Measurements from ENCODE around the gene DBH. TPM values are rescaled to one million over a fixed set of nuclear protein-coding genes. Genes with fewer than 3 reads are reported as not detected.
A peak's percentile ranks its signal among the peaks of the same experiment; 100 is the strongest.
"Not testable (repeated sequence)": the region's sequence is repeated elsewhere in the genome, so short reads cannot be mapped to it uniquely, and the experiment has no call there.

DBH gene
- total and polyA plus RNA-seq, 5 donors: 0.05 to 0.14 (median 0.09) TPM; not detected in 2

- DNase-seq: peak in 1 of 3 donors; percentile 47
- WGBS: 92% methylated on average over 17 of the region's 17 CpGs
These were observed 34.3 kb downstream of the DBH start for GRCh38 chr9:133670466-133670865.

DNA sequence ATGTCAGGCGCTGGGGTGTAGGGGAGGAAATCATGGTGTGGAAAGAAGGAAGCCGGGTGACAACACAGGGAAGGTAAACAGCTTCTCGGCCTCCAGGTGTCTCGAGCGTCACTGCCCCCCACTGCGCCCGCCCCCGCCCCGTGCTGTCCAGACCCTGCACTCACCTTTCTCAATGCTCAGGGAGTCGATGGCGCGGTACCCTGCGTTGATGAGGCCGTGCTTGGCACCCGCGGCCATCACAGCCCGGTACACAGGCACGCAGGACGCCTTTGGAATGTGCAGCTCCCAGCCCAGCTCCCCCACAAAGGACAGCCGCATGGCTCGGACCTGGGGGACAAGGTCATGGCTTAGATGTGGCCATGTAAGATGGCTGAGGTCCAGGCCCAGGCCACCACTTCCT is 35.2 kb downstream of the DBH start:
- 97% methylated on average over 21 of the region's 21 CpGs for WGBS
- no peaks in the 10 kb centered on the region for H3K9me3 ChIP-seq (ENCODE audit: control insufficient read depth, low read length)
- no peaks in the 10 kb centered on the region for H3K4me1 ChIP-seq (ENCODE audit: control insufficient read depth, insufficient read depth, low read length)
- no peaks in the 10 kb centered on the region for H3K27me3 ChIP-seq (ENCODE audit: control insufficient read depth, insufficient read depth)
- intact Hi-C loops (cut with DNase I): loop anchor here in 1 of 4 donors (10.0 kb wide), 1 partner anchor 77 kb away; no protein-coding TSS in a partner anchor
- ATAC-seq (no peak), DNase-seq (peak in 1 of 3 donors; percentile 22)
- no peak overlapping the region for H3K4me3 ChIP-seq (ENCODE audit: low read length)
- H3K27ac ChIP-seq (ENCODE audit: low read length): no peak overlapping the region

More at GRCh38 chr9:133670466-133670865, 34.3 kb downstream of the DBH start:
- Histone ChIP-seq H3K4me1 (ENCODE audit: control insufficient read depth, insufficient read depth, low read length) (no peaks in the 10 kb centered on the region), H3K4me3 (ENCODE audit: low read length) (no peak overlapping the region), H3K9me3 (ENCODE audit: control insufficient read depth, low read length) (no peaks in the 10 kb centered on the region), H3K27me3 (ENCODE audit: control insufficient read depth, insufficient read depth) (no peaks in the 10 kb centered on the region), H3K27ac (ENCODE audit: low read length) (no peak overlapping the region)
- intact Hi-C loops (cut with DNase I): loop anchor here in 1 of 4 donors (10.0 kb wide), 1 partner anchor 76 kb away; no protein-coding TSS in a partner anchor
- no peak for ATAC-seq

DNA sequence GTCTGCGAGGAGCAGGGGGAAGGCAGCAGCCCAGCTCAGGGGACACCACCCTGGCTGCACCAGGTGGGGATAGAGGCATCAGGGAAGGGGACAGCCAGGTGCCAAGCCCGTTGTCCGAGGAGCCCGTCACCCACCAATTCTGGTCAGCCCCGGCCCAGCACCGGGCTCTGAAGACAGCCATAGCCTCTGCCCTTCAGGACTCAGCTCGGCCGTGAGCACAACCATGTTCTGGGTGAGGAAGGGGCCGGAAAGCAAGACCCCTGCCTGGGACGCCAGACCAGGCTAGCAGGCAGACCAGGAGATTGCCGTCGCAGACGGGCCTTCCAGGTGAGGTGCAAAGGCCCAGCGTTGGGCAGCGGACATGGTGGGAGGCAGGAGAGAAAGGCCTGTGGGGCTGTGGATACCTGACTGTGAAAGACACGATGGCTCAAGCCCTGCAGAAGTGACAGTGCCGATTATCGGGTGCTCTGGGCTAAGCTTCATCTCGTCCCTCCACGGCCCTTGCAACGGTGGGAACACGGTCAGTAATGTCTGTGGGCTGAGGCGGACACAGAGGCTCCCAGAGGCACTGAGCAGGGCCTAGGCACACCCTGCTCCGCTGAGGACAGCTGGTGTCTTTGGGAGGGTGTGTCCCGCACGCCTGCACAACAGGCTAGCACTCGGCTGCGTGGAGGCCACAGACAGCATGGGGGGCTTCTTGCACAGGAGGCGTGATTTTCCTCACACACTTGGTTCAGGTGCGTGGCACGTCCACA is 36.5 kb downstream of the DBH start:
- intact Hi-C loops (cut with DNase I): loop anchor here in 1 of 4 donors (10.0 kb wide), 1 partner anchor 78 kb away; no protein-coding TSS in a partner anchor
- Histone ChIP-seq H3K4me3 (ENCODE audit: low read length) (no peak overlapping the region), H3K27me3 (ENCODE audit: control insufficient read depth, insufficient read depth) (no peaks in the 10 kb centered on the region), H3K4me1 (ENCODE audit: control insufficient read depth, insufficient read depth, low read length) (no peaks in the 10 kb centered on the region), H3K27ac (ENCODE audit: low read length) (no peak overlapping the region), H3K9me3 (ENCODE audit: control insufficient read depth, low read length) (no peaks in the 10 kb centered on the region)
- no peak for ATAC-seq
- peak; percentile 9 to 45 (median 45) for DNase-seq
- 92% methylated on average over 31 of the region's 31 CpGs for WGBS

DNA sequence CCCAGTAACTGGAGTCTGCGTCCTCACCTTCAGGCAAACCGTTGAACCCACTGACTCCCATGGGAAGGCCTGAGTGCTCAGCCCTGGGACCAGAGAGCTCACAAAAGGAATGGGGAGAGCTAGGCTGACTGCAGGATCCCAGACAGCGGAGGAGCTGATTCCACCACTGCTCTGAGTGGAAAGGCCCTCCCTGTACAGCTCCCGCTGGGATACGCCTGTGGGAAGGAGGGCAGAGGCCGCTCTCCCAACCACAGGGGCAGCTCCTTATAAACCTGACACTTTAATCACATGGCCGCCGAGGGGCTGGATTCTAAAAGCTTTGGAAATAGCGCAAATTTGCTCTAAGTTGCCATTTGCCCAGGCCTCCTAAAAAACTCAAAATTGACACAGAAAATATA is 37.1 kb downstream of the DBH start:
- 70% methylated on average over 9 of the region's 9 CpGs for WGBS
- ATAC-seq (peak in 1 of 2 donors; percentile 29), DNase-seq (peak; percentile 13 to 67 (median 22))
- no peak overlapping the region for H3K27ac ChIP-seq (ENCODE audit: low read length)
- H3K9me3 ChIP-seq (ENCODE audit: control insufficient read depth, low read length): no peaks in the 10 kb centered on the region
- no peaks in the 10 kb centered on the region for H3K27me3 ChIP-seq (ENCODE audit: control insufficient read depth, insufficient read depth)
- no peak overlapping the region for H3K4me3 ChIP-seq (ENCODE audit: low read length)
- H3K4me1 ChIP-seq (ENCODE audit: control insufficient read depth, insufficient read depth, low read length): no peaks in the 10 kb centered on the region
- intact Hi-C loops (cut with DNase I): loop anchor here in 1 of 4 donors (10.0 kb wide), 1 partner anchor 78 kb away; no protein-coding TSS in a partner anchor

GRCh38 chr9:133674091-133674490 is 37.9 kb downstream of the DBH start:
- no peak overlapping the region for H3K27ac ChIP-seq (ENCODE audit: low read length)
- ATAC-seq (no peak), DNase-seq (peak; percentile 5 to 54 (median 40))
- H3K4me3 ChIP-seq (ENCODE audit: low read length): no peak overlapping the region
- H3K4me1 ChIP-seq (ENCODE audit: control insufficient read depth, insufficient read depth, low read length): no peaks in the 10 kb centered on the region
- no peaks in the 10 kb centered on the region for H3K27me3 ChIP-seq (ENCODE audit: control insufficient read depth, insufficient read depth)
- no peaks in the 10 kb centered on the region for H3K9me3 ChIP-seq (ENCODE audit: control insufficient read depth, low read length)
- intact Hi-C loops (cut with DNase I): loop anchor here in 1 of 4 donors (10.0 kb wide), 1 partner anchor 79 kb away; no protein-coding TSS in a partner anchor
- WGBS: 93% methylated on average over 14 of the region's 14 CpGs

DNA sequence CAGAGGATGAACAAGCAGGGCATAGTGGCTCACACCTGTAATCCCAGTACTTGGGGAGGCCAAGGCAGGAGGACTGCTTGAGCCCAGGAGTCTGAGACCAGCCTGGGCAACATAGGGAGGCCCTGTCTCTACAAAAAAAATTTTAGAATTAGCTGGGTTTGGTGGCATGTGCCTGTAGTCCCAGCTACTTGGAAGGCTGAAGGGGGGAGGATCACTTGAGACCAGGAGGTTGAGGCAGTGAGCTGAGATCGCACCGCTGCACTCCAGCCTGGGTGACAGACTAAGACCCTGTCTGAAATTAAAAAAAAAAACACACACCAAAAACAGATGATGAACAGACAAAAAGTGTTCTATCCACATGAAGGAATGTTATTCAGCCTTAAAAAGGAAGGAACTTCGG is 39.6 kb downstream of the DBH start:
- not testable (repeated sequence) for H3K4me3 ChIP-seq (ENCODE audit: low read length); H3K9me3 ChIP-seq (ENCODE audit: control insufficient read depth, low read length); H3K27me3 ChIP-seq (ENCODE audit: control insufficient read depth, insufficient read depth); DNase-seq; ATAC-seq; H3K4me1 ChIP-seq (ENCODE audit: control insufficient read depth, insufficient read depth, low read length); H3K27ac ChIP-seq (ENCODE audit: low read length)
- WGBS: 93% methylated on average over 3 of the region's 3 CpGs
- intact Hi-C loops (cut with DNase I): loop anchor here in 1 of 4 donors (10.0 kb wide), 1 partner anchor 81 kb away; no protein-coding TSS in a partner anchor

- no peaks in the 10 kb centered on the region for H3K9me3 ChIP-seq (ENCODE audit: control insufficient read depth, low read length)
- no peak overlapping the region for H3K4me3 ChIP-seq (ENCODE audit: low read length)
- intact Hi-C loops (cut with DNase I): loop anchor here in 1 of 4 donors (10.0 kb wide), 1 partner anchor 82 kb away; no protein-coding TSS in a partner anchor
- WGBS: 35% methylated on average over 10 of the region's 10 CpGs
- H3K4me1 ChIP-seq (ENCODE audit: control insufficient read depth, insufficient read depth, low read length): no peaks in the 10 kb centered on the region
- peak in 2 of 3 donors; percentile 56 for DNase-seq
- no peak overlapping the region for H3K27ac ChIP-seq (ENCODE audit: low read length)
- no peaks in the 10 kb centered on the region for H3K27me3 ChIP-seq (ENCODE audit: control insufficient read depth, insufficient read depth)
- ATAC-seq: peak in 1 of 2 donors; percentile 66
These were observed 40.3 kb downstream of the DBH start for GRCh38 chr9:133676450-133676849.

- ATAC-seq (no peak), DNase-seq (peak in 2 of 3 donors; percentile 37 to 51)
- H3K27me3 ChIP-seq (ENCODE audit: control insufficient read depth, insufficient read depth): no peaks in the 10 kb centered on the region
- H3K9me3 ChIP-seq (ENCODE audit: control insufficient read depth, low read length): no peaks in the 10 kb centered on the region
- no peaks in the 10 kb centered on the region for H3K4me1 ChIP-seq (ENCODE audit: control insufficient read depth, insufficient read depth, low read length)
- intact Hi-C loops (cut with DNase I): loop anchor here in 1 of 4 donors (10.0 kb wide), 1 partner anchor 83 kb away; no protein-coding TSS in a partner anchor
- H3K27ac ChIP-seq (ENCODE audit: low read length): no peak overlapping the region
- WGBS: 95% methylated on average over 17 of the region's 17 CpGs
- H3K4me3 ChIP-seq (ENCODE audit: low read length): no peak overlapping the region
These were observed 41.2 kb downstream of the DBH start for GRCh38 chr9:133677126-133678010.

DNA sequence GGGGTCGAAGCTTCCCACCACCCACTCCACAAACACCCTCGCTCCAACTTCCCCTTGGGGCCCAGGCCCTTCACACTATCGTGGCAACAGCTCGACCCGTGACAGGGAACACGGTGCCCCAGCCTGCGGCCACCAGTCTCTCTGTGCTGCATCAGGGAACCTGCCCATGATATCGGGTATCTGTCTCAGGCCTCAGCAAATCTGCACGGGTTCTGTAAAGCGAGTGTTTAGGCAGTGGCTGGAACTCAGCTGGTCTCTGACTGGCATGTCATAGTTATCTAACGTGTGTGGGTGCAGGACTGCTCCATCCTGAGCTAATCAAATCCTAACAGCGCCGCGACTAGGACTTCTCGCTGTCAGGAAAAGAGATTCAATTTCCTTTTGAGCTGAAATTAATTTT is 42.9 kb downstream of the DBH start:
- Histone ChIP-seq H3K4me1 (ENCODE audit: control insufficient read depth, insufficient read depth, low read length) (peaks cover 2% of the 10 kb centered on the region), H3K4me3 (ENCODE audit: low read length) (no peak overlapping the region), H3K9me3 (ENCODE audit: control insufficient read depth, low read length) (no peaks in the 10 kb centered on the region), H3K27me3 (ENCODE audit: control insufficient read depth, insufficient read depth) (no peaks in the 10 kb centered on the region), H3K27ac (ENCODE audit: low read length) (no peak overlapping the region)
- intact Hi-C loops (cut with DNase I): loop anchor here in 1 of 4 donors (10.0 kb wide), 1 partner anchor 84 kb away; no protein-coding TSS in a partner anchor
- ATAC-seq (no peak), DNase-seq (peak in 2 of 3 donors; percentile 45 to 59)
- 63% methylated on average over 15 of the region's 15 CpGs for WGBS

DNA sequence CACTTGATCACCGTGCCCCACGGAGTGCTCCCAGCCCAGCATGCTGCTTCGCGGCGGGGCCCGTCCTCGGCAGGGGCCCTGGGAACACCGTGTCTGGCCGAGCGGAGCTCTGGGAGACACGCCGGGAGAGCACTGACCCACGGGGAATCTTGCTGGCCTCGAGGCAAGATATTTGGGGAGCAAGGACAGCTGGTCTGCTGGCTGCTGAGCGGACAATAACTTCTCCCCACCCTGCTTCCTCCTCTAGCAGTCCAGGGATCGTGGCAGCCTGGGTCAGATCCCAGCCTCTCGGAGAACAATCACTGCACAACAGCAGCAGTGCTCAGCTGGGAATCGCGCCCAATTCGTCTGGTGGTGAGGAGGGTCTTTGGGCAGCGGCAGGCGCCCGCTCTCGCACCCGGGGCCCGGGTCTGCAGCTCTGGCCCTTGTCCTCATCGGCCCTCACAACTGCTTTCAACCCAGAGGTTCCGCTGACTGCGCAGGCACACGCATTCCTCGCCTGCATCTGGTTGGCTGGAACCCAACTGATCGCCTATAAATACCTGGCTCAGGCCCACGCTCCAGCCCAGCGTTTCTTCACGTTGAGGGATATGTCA is 43.4 kb downstream of the DBH start:
- ATAC-seq (peak; percentile 9 to 35), DNase-seq (peak in 2 of 3 donors; percentile 87 to 90)
- H3K4me1 ChIP-seq (ENCODE audit: control insufficient read depth, insufficient read depth, low read length): peaks cover 2% of the 10 kb centered on the region
- no peaks in the 10 kb centered on the region for H3K27me3 ChIP-seq (ENCODE audit: control insufficient read depth, insufficient read depth)
- intact Hi-C loops (cut with DNase I): loop anchor here in 1 of 4 donors (10.0 kb wide), 1 partner anchor 85 kb away; no protein-coding TSS in a partner anchor
- no peaks in the 10 kb centered on the region for H3K9me3 ChIP-seq (ENCODE audit: control insufficient read depth, low read length)
- H3K4me3 ChIP-seq (ENCODE audit: low read length): no peak overlapping the region
- peak overlapping the region; percentile 42 for H3K27ac ChIP-seq (ENCODE audit: low read length)
- 43% methylated on average over 35 of the region's 35 CpGs for WGBS
